IPS-NIHi7 (cell line): ENCODE results near the gene CNOT8.
"Not testable (repeated sequence)": the region's sequence is repeated elsewhere in the genome, so short reads cannot be mapped to it uniquely, and the experiment has no call there.

ENCODE experiments used
- DNase-seq: peaks from one replicate; pipeline ENCODE4 v3.0.0; 2012; ENCODE audit warnings: mixed read lengths; ENCODE audit errors: extremely low spot score

CNOT8 gene

GRCh38 chr5:154835701-154836052 lies 22.8 kb upstream of the CNOT8 start:
- not testable (repeated sequence) for DNase-seq

GRCh38 chr5:154836225-154836624 lies 22.2 kb upstream of the CNOT8 start:
- no peak for DNase-seq

- DNase-seq, result no peak
These were observed 21.2 kb upstream of the CNOT8 start for GRCh38 chr5:154837009-154837901.

- no peak for DNase-seq
These were observed 17.8 kb upstream of the CNOT8 start for GRCh38 chr5:154840435-154841272.

- DNase-seq, result no peak
These were observed 17.2 kb upstream of the CNOT8 start for GRCh38 chr5:154841273-154841661.

GRCh38 chr5:154842689-154843530 lies 15.5 kb upstream of the CNOT8 start:
- no peak for DNase-seq

- no peak for DNase-seq
These were observed 13.6 kb upstream of the CNOT8 start for GRCh38 chr5:154844809-154845208.

GRCh38 chr5:154849264-154849785 lies 9.1 kb upstream of the CNOT8 start:
- no peak for DNase-seq

GRCh38 chr5:154849791-154850201 lies 8.6 kb upstream of the CNOT8 start:
- no peak for DNase-seq

- DNase-seq, result peak; percentile 87
These were observed 8.0 kb upstream of the CNOT8 start, which contains the start of gene FAXDC2 for GRCh38 chr5:154850255-154851062. Gene FAXDC2, minus strand, starts transcription at chr5:154850603. Its CDS starts 12,425 bp downstream, at chr5:154838178.

- DNase-seq, result no peak
These were observed 7.1 kb upstream of the CNOT8 start for GRCh38 chr5:154851351-154851750.

- peak; percentile 92 for DNase-seq
These were observed 714 bp upstream of the CNOT8 start for GRCh38 chr5:154857530-154858296.

- DNase-seq, result no peak
These were observed 795 bp downstream of the CNOT8 start for GRCh38 chr5:154858972-154859871.

- no peak for DNase-seq
These were observed 1.7 kb downstream of the CNOT8 start for GRCh38 chr5:154860123-154860522.

GRCh38 chr5:154860765-154861164 lies 2.3 kb downstream of the CNOT8 start:
- DNase-seq, result no peak

GRCh38 chr5:154861946-154862345 lies 3.5 kb downstream of the CNOT8 start:
- DNase-seq, result no peak

GRCh38 chr5:154862766-154863165 lies 4.3 kb downstream of the CNOT8 start:
- no peak for DNase-seq

- no peak for DNase-seq
These were observed 5.1 kb downstream of the CNOT8 start for GRCh38 chr5:154863291-154864080.
